CD14-positive monocyte (primary cell): ENCODE measurements around the gene FAAP100. TPM values are rescaled to one million over a fixed set of nuclear protein-coding genes. Genes with fewer than 3 reads are reported as not detected.

Source experiments
- DNase-seq, 3 donors: peaks; one replicate each; pipeline ENCODE4 v3.0.0-alpha.2; 2011 to 2022
- H2AFZ ChIP-seq: 2 replicates; pipeline ENCODE4 v1.6.0; 2012; ENCODE audit warnings: mild to moderate bottlenecking, low read depth, low read length, inconsistent platforms; ENCODE audit not compliant: insufficient read depth, poor library complexity, severe bottlenecking
- H3K27ac ChIP-seq, 2 donors: 1 replicate in 1 of 2; 2 replicates in 1 of 2; pipeline ENCODE4 v1.5.1; 2012 to 2013; ENCODE audit warnings: low read length in 2 of 2, control low read depth in 1 of 2, inconsistent platforms in 1 of 2, low read depth in 1 of 2, mild to moderate bottlenecking in 1 of 2
- H3K27me3 ChIP-seq, 2 donors: one replicate each; pipeline versions ENCODE4 v1.6.0 to v1.6.1; 2011 to 2013; ENCODE audit warnings: low read length in 2 of 2; ENCODE audit not compliant: control insufficient read depth in 2 of 2, insufficient read depth in 2 of 2
- H3K36me3 ChIP-seq, 2 donors: replicated peaks in 1 of 2; 1 replicate in 1 of 2; 2 replicates in 1 of 2; pipeline versions ENCODE4 v1.5.1 to v1.6.1; 2012 to 2013; ENCODE audit warnings: low read length in 2 of 2, control low read depth in 1 of 2, inconsistent platforms in 1 of 2, mild to moderate bottlenecking in 1 of 2; ENCODE audit not compliant: insufficient read depth in 2 of 2, control insufficient read depth in 1 of 2
- H3K4me1 ChIP-seq, 2 donors: 1 replicate in 1 of 2; 2 replicates in 1 of 2; pipeline versions ENCODE4 v1.5.1 to v1.6.1; 2012 to 2013; ENCODE audit warnings: low read length in 2 of 2, control low read depth in 1 of 2, inconsistent platforms in 1 of 2, mild to moderate bottlenecking in 1 of 2, moderate library complexity in 1 of 2; ENCODE audit not compliant: insufficient read depth in 2 of 2, control insufficient read depth in 1 of 2
- H3K4me2 ChIP-seq: replicated peaks from 2 replicates; pipeline ENCODE3; 2012; ENCODE audit warnings: low read length, moderate library complexity, mild to moderate bottlenecking; ENCODE audit not compliant: poor library complexity, severe bottlenecking; ENCODE audit errors: extremely low read depth
- H3K4me3 ChIP-seq, 3 experiments: fragments of 200-600 bp in 1 of 3; sonication (generic) in 1 of 3; replicated peaks in 1 of 3; 1 replicate in 2 of 3; 2 replicates in 1 of 3; pipeline ENCODE4 v1.5.1; 2011 to 2013; ENCODE audit warnings: low read length in 3 of 3, mild to moderate bottlenecking in 3 of 3, control low read depth in 2 of 3, low read depth in 2 of 3, inconsistent platforms in 1 of 3, moderate library complexity in 1 of 3
- H3K79me2 ChIP-seq: 2 replicates; pipeline ENCODE4 v1.6.0; 2012; ENCODE audit warnings: mild to moderate bottlenecking, control low read depth, inconsistent platforms, low read length, moderate library complexity; ENCODE audit not compliant: insufficient read depth
- H3K9ac ChIP-seq: 2 replicates; pipeline ENCODE4 v1.6.0; 2017; ENCODE audit warnings: low read length, mild to moderate bottlenecking; ENCODE audit not compliant: insufficient read depth, poor library complexity, severe bottlenecking
- H3K9me3 ChIP-seq, 2 donors: replicated peaks in 1 of 2; 1 replicate in 1 of 2; 2 replicates in 1 of 2; pipeline versions ENCODE4 v1.5.1 to v1.6.1; 2012 to 2013; ENCODE audit warnings: low read length in 2 of 2, control low read depth in 1 of 2; ENCODE audit not compliant: control insufficient read depth in 1 of 2, insufficient read depth in 1 of 2
- H4K20me1 ChIP-seq: 2 replicates; pipeline ENCODE4 v1.6.0; 2012; ENCODE audit warnings: mild to moderate bottlenecking, low read length, control low read depth, moderate library complexity; ENCODE audit not compliant: insufficient read depth
- H3K27ac Mint-ChIP-seq, 7 donors: one replicate each; pipeline ENCODE4 v1.8.0; 2020; ENCODE audit warnings: mild to moderate bottlenecking in 7 of 7, mixed read lengths in 7 of 7, moderate library complexity in 6 of 7, inconsistent platforms in 2 of 7
- H3K27me3 Mint-ChIP-seq, 3 donors: one replicate each; pipeline ENCODE4 v1.8.0; 2021 to 2022; ENCODE audit warnings: low read depth in 3 of 3, mild to moderate bottlenecking in 3 of 3, mixed read lengths in 3 of 3, moderate library complexity in 3 of 3, inconsistent platforms in 1 of 3
- H3K36me3 Mint-ChIP-seq, 2 donors: one replicate each; pipeline ENCODE4 v1.8.0; 2020; ENCODE audit warnings: mixed read lengths in 2 of 2, inconsistent platforms in 1 of 2, mild to moderate bottlenecking in 1 of 2
- H3K4me1 Mint-ChIP-seq: one replicate; pipeline ENCODE4 v1.8.0; 2020; ENCODE audit warnings: mild to moderate bottlenecking, mixed read lengths
- H3K4me3 Mint-ChIP-seq, 2 donors: one replicate each; pipeline ENCODE4 v1.8.0; 2020; ENCODE audit warnings: mild to moderate bottlenecking in 2 of 2, mixed read lengths in 2 of 2, moderate library complexity in 1 of 2
- H3K9me3 Mint-ChIP-seq, 7 donors: one replicate each; pipeline ENCODE4 v1.8.0; 2020 to 2022; ENCODE audit warnings: mixed read lengths in 7 of 7, mild to moderate bottlenecking in 6 of 7, moderate library complexity in 6 of 7, inconsistent platforms in 2 of 7
- WGBS: methylation state at CpG from one replicate; pipeline ENCODE4 v1.1.5; 2013; ENCODE audit warnings: missing lambda C conversion rate; ENCODE audit not compliant: insufficient coverage; 5-methylcytosine and 5-hydroxymethylcytosine counted together
- intact Hi-C, 2 donors: fragments of 100-400 bp; cut with micrococcal nuclease; formaldehyde crosslinking; loops; one replicate each; pipeline versions ENCODE4 v1.15.0 to v1.15.1; 2023
- polyA plus RNA-seq, 3 donors: library from polyadenylated mRNA; depleted of rRNA in 1 of 3; unstranded in 2 of 3; stranded (reverse) in 1 of 3; fragments of 300-500 nt in 2 of 3; fragments of >200 nt in 1 of 3; fragmentation: Illumina TruSeq in 2 of 3; gene quantifications; 1 replicate in 2 of 3; 2 replicates in 1 of 3; pipeline ENCODE4 v1.2.3, GENCODE V29; 2012 to 2021
- TF ChIP-seq, protein P1 (sequence below): fragments of 200-600 bp; IDR thresholded peaks from one replicate; pipeline ENCODE4 v1.8.0; 2022; ENCODE audit warnings: antibody characterized with exemption, mild to moderate bottlenecking

FAAP100 gene
- polyA plus RNA-seq, 3 donors = 10.3 to 37.6 (median 13.9) TPM

DNA sequence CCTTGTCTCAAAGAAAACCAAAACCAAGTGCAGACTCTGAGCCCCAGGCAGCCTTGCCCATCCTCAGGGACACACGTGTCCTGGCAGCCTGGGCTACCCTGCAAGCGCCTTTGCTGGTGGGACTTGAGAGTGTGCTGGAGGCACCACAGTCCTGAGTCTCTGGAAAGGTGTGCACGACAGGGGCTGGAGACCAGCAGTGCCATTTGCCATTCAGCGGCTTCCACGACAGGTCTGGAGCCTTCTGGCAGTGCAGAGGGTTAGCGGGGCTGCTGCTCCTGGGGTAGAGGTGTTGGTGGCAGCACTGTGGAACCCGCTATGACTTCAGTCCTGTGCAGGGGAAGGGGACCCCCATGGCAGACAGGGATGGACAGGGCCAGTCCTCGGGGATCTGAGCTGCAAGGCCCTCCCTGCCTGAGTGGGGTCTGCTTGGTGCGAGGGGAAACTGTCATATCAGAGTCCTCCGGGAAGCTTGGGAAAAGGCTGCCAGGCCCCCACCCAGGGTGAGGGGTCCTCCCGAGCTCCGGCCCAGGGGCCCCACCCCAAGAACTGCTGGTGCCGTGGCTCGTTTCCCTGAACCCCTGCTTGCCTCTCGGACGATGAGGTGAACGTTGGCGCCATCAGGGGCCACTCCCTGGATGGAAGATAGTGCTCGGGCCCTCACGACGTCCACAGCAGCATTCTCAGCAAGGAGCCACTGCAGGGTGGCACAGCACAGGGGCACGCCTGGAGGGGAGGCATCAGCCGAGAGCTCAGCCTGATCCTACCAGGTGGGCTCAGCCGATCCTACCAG lies 6.8 kb downstream of the FAAP100 start:
- H4K20me1 ChIP-seq = peaks cover 10% of the 10 kb centered on the region
- no peaks in the 10 kb centered on the region for H3K9me3 Mint-ChIP-seq
- WGBS = 95% methylated on average over 24 of the region's 24 CpGs

DNA sequence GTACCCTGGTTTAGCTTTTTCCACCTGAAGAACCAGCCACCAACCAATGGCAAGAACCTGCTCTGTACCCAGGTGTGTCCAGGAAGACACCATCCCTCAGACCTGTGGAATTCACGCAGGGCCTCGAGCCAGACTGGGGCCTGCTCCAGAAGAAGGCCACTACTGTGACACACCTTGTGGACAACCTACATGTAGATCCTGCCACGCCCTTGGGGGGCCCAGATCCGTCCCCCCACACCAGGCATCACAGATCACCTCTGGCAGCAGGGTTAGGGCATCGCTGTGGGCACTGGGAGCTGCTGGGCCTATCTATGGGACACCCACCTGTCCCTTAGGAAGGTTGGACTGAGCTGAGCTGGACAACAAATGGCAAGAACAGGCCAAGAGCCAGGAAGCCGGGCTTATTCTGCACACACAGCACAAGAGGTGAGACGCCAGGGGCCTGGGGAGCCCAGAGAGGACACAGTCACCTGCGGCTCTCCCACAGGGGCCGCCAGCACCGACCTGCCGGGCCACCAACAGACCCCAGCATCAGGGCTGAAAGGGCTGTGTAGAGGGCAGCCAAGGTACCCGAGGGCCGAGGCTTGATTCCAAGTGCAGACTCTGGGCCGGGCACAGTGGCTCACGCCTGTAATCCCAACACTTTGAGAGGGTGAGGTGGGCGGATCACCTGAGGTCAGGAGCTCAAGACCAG lies 7.7 kb downstream of the FAAP100 start:
- H3K4me2 ChIP-seq = no peak overlapping the region
- no peaks in the 10 kb centered on the region for H3K27me3 Mint-ChIP-seq
- peaks cover 4% of the 10 kb centered on the region for H3K79me2 ChIP-seq
- no peak overlapping the region for H3K4me3 Mint-ChIP-seq
- H3K36me3 Mint-ChIP-seq = peaks cover 56 to 94% of the 10 kb centered on the region in 2 donors
- no peaks in the 10 kb centered on the region for H3K4me1 ChIP-seq
- H4K20me1 ChIP-seq = peaks cover 4% of the 10 kb centered on the region
- peaks cover 88 to 92% of the 10 kb centered on the region in 2 donors for H3K36me3 ChIP-seq
- 98% methylated on average over 10 of the region's 16 CpGs for WGBS
- H2AFZ ChIP-seq = no peak overlapping the region
- no peaks in the 10 kb centered on the region for H3K9me3 ChIP-seq
- no peak overlapping the region for H3K9ac ChIP-seq
- TF ChIP-seq, protein P1, sequence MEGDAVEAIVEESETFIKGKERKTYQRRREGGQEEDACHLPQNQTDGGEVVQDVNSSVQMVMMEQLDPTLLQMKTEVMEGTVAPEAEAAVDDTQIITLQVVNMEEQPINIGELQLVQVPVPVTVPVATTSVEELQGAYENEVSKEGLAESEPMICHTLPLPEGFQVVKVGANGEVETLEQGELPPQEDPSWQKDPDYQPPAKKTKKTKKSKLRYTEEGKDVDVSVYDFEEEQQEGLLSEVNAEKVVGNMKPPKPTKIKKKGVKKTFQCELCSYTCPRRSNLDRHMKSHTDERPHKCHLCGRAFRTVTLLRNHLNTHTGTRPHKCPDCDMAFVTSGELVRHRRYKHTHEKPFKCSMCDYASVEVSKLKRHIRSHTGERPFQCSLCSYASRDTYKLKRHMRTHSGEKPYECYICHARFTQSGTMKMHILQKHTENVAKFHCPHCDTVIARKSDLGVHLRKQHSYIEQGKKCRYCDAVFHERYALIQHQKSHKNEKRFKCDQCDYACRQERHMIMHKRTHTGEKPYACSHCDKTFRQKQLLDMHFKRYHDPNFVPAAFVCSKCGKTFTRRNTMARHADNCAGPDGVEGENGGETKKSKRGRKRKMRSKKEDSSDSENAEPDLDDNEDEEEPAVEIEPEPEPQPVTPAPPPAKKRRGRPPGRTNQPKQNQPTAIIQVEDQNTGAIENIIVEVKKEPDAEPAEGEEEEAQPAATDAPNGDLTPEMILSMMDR = no peak
- DNase-seq = no peak
- no peaks in the 10 kb centered on the region for H3K27me3 ChIP-seq
- intact Hi-C loops = no loop called here
- H3K9me3 Mint-ChIP-seq = no peaks in the 10 kb centered on the region
- H3K4me1 Mint-ChIP-seq = no peaks in the 10 kb centered on the region
- no peak overlapping the region for H3K27ac Mint-ChIP-seq
- H3K4me3 ChIP-seq = no peak overlapping the region
- no peak overlapping the region for H3K27ac ChIP-seq

More for the DNA sequence above, 6.8 kb downstream of the FAAP100 start:
- no peak for DNase-seq
- no peak overlapping the region for H3K4me3 Mint-ChIP-seq
- H3K27ac Mint-ChIP-seq = no peak overlapping the region
- intact Hi-C loops = no loop called here
- Histone ChIP-seq H3K4me3 (no peak overlapping the region), H2AFZ (no peak overlapping the region), H3K27ac (no peak overlapping the region), H3K9me3 (no peaks in the 10 kb centered on the region), H3K36me3 (peaks cover 86 to 92% of the 10 kb centered on the region in 2 donors), H3K9ac (no peak overlapping the region), H3K27me3 (no peaks in the 10 kb centered on the region), H3K4me1 (no peaks in the 10 kb centered on the region), H3K4me2 (no peak overlapping the region), H3K79me2 (peaks cover 14% of the 10 kb centered on the region)
- TF ChIP-seq, protein P1 = no peak
- no peaks in the 10 kb centered on the region for H3K27me3 Mint-ChIP-seq
- H3K4me1 Mint-ChIP-seq = peaks cover 3% of the 10 kb centered on the region
- peaks cover 57 to 96% of the 10 kb centered on the region in 2 donors for H3K36me3 Mint-ChIP-seq
